ENCODE data around the gene TPGS1. TPM values are rescaled to one million over a fixed set of nuclear protein-coding genes. Genes with fewer than 3 reads are reported as not detected.

TPGS1 gene
- total RNA-seq, 1 donor from 2014 or later = 26.1 TPM

DNA sequence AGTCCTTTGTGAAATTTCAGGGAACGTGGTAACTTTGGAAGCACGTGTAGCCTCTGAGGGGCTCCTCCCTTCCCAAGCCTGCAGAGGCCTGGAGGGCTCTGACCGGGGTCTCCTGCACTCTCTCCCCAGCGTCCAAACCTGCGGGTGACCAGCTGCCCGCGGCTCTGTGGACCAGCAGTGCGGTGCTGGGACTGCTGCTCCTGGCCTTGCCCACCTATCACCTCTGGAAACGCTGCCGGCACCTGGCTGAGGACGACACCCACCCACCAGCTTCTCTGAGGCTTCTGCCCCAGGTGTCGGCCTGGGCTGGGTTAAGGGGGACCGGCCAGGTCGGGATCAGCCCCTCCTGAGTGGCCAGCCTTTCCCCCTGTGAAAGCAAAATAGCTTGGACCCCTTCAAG, 2.7 kb upstream of the TPGS1 start:
- H3K9me3 Mint-ChIP-seq = no peaks in the 10 kb centered on the region
- no peak for DNase-seq (ENCODE audit: extremely low spot score, unreplicated experiment)
- H3K4me1 Mint-ChIP-seq (ENCODE audit: unreplicated experiment) = peaks cover 13% of the 10 kb centered on the region
- no peak overlapping the region for H3K27ac Mint-ChIP-seq
- H3K27me3 Mint-ChIP-seq = peaks cover 9% of the 10 kb centered on the region
- H3K4me3 Mint-ChIP-seq = no peak overlapping the region
- TF ChIP-seq, protein P1, sequence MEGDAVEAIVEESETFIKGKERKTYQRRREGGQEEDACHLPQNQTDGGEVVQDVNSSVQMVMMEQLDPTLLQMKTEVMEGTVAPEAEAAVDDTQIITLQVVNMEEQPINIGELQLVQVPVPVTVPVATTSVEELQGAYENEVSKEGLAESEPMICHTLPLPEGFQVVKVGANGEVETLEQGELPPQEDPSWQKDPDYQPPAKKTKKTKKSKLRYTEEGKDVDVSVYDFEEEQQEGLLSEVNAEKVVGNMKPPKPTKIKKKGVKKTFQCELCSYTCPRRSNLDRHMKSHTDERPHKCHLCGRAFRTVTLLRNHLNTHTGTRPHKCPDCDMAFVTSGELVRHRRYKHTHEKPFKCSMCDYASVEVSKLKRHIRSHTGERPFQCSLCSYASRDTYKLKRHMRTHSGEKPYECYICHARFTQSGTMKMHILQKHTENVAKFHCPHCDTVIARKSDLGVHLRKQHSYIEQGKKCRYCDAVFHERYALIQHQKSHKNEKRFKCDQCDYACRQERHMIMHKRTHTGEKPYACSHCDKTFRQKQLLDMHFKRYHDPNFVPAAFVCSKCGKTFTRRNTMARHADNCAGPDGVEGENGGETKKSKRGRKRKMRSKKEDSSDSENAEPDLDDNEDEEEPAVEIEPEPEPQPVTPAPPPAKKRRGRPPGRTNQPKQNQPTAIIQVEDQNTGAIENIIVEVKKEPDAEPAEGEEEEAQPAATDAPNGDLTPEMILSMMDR (conservative IDR thresholded peaks at IDR 0.05) = no peak
- no peaks in the 10 kb centered on the region for H3K36me3 Mint-ChIP-seq

DNA sequence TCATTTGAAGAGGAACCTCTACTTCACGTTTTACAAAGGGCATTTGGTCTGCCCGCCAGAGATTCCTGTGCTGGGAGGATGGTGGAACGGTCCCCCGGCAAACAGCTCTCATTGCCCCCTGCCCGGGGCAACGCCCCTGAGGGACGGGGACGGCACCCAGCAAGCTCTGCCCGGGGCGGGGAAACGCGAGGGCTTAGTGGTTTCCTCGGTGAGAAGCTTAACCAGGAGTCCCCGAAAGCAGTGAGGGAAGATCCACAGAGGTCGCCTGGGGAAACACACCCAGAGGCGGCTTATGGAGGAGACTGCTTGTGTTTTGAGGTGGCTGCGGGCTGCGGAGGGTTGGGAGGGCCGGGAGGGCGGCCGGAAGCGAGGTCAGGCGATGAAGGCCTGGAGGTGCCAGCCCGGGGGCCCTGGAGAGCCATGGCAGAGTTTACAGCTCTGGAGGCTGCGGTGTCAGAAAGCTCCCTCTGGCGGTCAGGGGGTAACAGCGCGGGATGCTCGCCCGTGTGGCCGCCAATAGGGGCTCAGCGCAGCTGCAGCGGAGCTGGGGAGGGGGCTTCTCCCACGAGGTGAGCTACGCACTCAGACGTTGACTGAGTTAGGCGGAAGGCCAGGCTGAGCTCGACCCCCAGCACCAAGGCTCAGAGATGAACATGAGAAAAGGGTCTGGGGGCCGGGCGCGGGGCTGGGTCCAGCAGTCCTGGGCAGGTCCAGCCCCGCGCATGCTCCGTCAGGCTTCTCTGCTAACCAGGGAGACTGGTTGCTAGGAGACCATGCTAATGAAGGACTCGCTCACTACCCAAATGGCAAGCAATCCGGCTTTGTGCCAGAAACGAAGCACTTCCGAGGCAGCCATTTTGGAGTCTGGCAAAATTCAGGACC, 652 bp upstream of the TPGS1 start:
- Mint-ChIP-seq H3K27ac (peak overlapping the region; percentile 99), H3K4me1 (ENCODE audit: unreplicated experiment) (peaks cover 21% of the 10 kb centered on the region), H3K27me3 (peaks cover 4% of the 10 kb centered on the region), H3K9me3 (no peaks in the 10 kb centered on the region), H3K4me3 (peak overlapping the region; percentile 93), H3K36me3 (no peaks in the 10 kb centered on the region)
- peak; percentile 96 for DNase-seq (ENCODE audit: extremely low spot score, unreplicated experiment)
- TF ChIP-seq, protein P1 (conservative IDR thresholded peaks at IDR 0.05) = peak; percentile 100

DNA sequence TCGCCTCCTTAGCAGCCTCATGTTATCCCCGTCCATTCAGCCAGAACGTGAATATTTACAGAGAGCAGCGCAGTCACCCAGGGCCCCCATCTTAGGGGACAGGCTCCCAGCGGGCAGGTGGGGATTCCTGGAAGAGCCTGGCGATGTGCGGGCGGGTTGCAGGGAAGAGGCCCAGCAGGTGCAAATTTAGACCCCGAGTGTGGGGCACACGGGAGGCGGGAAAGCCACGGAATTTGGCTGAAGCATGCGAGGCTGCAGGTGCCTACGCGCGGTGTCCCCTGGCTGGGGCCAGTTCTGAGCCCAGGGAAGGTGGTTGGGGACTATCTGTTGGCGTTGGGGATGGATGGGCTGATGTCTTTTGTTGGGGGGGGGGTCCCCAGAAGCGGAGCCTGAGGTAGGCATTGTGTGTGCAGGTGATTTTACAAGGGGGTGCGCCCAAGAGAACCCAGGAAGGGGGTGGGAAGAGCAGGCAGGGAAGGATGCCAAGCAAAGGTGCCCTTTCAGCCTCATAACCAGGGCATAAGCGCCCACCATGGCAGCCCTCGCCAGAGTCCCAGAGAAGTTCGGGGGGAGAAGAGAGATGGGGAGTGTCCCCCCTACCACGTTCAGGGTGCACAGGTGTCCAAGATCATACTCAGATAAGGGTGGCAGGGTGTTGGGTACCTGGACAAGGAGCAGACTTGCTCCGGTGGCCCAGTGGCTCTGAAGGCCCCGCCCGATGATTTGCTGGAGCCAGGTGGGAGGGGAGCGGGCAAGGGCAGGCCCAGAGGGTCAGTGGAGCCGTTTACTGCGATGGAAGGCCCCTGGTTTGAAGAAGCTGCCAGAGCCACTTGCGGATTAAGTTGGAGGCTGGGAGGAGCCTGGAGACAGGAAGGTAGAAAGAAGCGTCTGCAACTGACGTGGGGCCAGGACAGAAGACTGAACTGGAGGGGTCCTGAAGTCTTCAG, 1.2 kb downstream of the TPGS1 start:
- Mint-ChIP-seq H3K4me1 (ENCODE audit: unreplicated experiment) (peaks cover 16% of the 10 kb centered on the region), H3K27me3 (no peaks in the 10 kb centered on the region), H3K36me3 (no peaks in the 10 kb centered on the region), H3K27ac (peak overlapping the region; percentile 91), H3K9me3 (no peaks in the 10 kb centered on the region), H3K4me3 (peak overlapping the region; percentile 93)
- DNase-seq (ENCODE audit: extremely low spot score, unreplicated experiment) = no peak
- TF ChIP-seq, protein P1 (conservative IDR thresholded peaks at IDR 0.05) = no peak

DNA sequence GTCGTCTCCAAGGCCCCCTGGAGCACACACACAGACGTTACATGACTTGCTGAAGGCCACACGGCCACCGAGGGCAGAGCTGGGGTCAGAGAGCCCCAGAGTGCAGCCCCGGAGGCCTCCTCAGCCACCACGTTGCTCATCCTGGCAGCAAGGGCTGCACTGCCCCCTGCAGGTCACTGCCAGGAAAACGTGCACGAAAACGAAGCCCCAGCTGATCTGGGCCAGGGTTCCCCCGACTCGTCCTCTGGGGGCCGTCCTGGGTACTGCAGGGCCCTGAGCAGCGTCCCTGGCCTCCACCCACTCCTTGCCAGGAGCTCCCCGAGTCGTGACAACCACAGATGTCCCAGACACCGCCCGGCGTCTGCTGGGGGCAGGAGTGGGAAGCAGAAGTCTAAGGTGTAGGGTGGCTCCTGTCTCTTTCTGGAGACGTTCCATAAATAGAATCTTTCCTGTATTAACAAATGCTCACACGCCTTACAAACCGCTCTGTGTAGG, 3.4 kb downstream of the TPGS1 start:
- DNase-seq (ENCODE audit: extremely low spot score, unreplicated experiment) = peak; percentile 95
- Mint-ChIP-seq H3K27me3 (no peaks in the 10 kb centered on the region), H3K4me3 (peak overlapping the region; percentile 87), H3K27ac (peak overlapping the region; percentile 98), H3K36me3 (peaks cover 4% of the 10 kb centered on the region), H3K4me1 (ENCODE audit: unreplicated experiment) (peaks cover 21% of the 10 kb centered on the region), H3K9me3 (no peaks in the 10 kb centered on the region)
- TF ChIP-seq, protein P1 (conservative IDR thresholded peaks at IDR 0.05) = peak; percentile 100

DNA sequence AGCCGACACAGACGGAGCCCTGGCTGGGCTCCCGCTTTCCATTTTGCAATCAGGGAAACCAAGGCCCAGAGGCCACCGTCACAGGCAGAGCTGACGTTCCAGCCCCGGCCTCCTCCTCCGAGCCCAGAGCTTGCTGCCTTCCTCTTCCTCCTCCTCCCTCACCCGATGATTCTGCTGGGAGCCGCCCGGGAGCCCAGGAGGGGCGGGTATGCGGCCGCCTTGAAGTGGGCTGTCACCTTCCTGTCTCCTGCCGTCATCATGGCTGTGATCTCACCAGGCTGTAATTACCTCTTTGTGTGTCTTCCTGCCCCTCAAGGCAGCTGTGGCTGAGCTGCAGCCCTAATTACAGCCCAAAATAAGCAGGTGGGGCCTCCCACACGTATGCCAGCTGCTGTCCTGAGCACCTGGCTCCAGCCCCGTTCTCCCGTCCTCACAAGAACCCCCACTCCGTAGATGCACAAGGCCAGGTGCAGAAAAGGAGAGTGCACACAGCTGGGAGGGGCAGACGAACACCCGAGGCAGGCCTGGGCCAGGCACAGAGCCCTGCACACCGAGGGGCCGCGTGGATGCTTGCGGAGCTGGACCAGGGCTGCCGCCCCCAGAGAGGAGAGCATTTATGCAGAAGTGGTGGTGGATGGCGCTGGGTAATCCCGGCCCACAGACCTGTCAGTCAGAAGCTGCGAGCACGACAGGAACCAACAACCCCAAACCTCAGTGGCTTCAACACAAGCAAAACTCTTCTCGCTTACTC, 4.0 kb downstream of the TPGS1 start:
- Mint-ChIP-seq H3K9me3 (no peaks in the 10 kb centered on the region), H3K36me3 (peaks cover 4% of the 10 kb centered on the region), H3K4me1 (ENCODE audit: unreplicated experiment) (peaks cover 25% of the 10 kb centered on the region), H3K4me3 (peak overlapping the region; percentile 87), H3K27ac (peak overlapping the region; percentile 98), H3K27me3 (no peaks in the 10 kb centered on the region)
- no peak for DNase-seq (ENCODE audit: extremely low spot score, unreplicated experiment)
- TF ChIP-seq, protein P1 (conservative IDR thresholded peaks at IDR 0.05) = no peak
